Keratinocyte (primary cell): ENCODE results near the gene KLK11.

ENCODE experiments used
- EZH2 ChIP-seq: IDR thresholded peaks from one replicate; pipeline ENCODE4 v1.6.1; 2012; ENCODE audit warnings: inconsistent platforms, mild to moderate bottlenecking, low read length, moderate library complexity
- TF ChIP-seq, protein P1 (sequence below), 3 experiments: IDR thresholded peaks in 1 of 3; conservative IDR thresholded peaks in 1 of 3; optimal IDR thresholded peaks in 1 of 3; 2 replicates in 2 of 3; 3 replicates in 1 of 3; pipeline versions ENCODE3 to v1.5.1; 2011; ENCODE audit warnings: low read length in 3 of 3, mild to moderate bottlenecking in 3 of 3, moderate library complexity in 2 of 3, control low read depth in 1 of 3, inconsistent platforms in 1 of 3; ENCODE audit not compliant: insufficient read depth in 2 of 3; ENCODE audit errors: extremely low read depth in 1 of 3

DNA sequence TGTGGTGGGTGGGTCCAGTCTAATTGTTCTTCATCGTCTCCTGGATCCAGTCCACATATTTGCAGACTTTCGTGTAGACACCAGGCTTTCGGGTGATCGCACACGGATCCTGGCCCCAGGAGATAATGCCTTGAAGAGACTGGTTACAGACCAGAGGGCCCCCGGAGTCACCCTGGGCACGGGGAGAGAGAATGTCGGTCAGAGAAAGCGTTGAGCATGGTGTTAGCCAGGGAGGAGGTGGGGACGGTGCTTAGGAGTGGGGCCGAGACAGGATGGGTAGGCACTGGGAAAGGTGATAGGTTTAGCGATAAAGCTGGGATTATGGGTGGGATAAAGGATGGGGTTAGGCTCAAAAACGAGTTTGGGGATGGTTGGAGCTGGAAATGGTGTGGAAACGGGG lies 3.9 kb downstream of the KLK11 start:
- TF ChIP-seq, protein P1, sequence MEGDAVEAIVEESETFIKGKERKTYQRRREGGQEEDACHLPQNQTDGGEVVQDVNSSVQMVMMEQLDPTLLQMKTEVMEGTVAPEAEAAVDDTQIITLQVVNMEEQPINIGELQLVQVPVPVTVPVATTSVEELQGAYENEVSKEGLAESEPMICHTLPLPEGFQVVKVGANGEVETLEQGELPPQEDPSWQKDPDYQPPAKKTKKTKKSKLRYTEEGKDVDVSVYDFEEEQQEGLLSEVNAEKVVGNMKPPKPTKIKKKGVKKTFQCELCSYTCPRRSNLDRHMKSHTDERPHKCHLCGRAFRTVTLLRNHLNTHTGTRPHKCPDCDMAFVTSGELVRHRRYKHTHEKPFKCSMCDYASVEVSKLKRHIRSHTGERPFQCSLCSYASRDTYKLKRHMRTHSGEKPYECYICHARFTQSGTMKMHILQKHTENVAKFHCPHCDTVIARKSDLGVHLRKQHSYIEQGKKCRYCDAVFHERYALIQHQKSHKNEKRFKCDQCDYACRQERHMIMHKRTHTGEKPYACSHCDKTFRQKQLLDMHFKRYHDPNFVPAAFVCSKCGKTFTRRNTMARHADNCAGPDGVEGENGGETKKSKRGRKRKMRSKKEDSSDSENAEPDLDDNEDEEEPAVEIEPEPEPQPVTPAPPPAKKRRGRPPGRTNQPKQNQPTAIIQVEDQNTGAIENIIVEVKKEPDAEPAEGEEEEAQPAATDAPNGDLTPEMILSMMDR (optimal IDR thresholded peaks at IDR 0.05 in 1 of 3, IDR thresholded peaks at IDR 0.05 in 1 of 3, conservative IDR thresholded peaks at IDR 0.05 in 1 of 3; ENCODE audit: extremely low read depth in 1 of 3, insufficient read depth in 2 of 3, low read length in 3 of 3), result no peak
- TF ChIP-seq EZH2, result no peak
